ENCODE measurements around the gene ZDHHC8.

DNA sequence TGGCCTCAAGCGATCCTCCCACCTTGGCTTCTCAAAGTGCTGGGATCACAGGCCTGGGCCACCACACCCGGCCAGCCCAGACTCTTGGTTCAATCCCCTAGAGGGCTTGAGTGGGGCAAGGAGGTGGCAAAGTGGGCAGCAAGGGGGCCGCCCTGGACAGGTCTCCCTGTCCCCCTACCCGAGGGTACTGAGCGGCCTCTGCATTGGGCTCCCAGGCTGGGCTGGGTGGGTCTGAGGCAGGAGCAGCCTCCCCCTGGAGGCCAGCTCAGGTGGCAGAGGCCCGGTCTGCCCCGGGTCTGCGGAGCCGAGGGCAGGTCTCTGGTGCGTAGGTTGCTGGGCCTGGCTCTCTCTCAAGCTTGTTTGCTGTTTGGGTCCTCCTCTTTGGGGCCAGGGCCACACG is 41.6 kb downstream of the ZDHHC8 start:
- TF ChIP-seq POLR2A (IDR thresholded peaks at IDR 0.05), result no peak
- TF ChIP-seq, protein P1, sequence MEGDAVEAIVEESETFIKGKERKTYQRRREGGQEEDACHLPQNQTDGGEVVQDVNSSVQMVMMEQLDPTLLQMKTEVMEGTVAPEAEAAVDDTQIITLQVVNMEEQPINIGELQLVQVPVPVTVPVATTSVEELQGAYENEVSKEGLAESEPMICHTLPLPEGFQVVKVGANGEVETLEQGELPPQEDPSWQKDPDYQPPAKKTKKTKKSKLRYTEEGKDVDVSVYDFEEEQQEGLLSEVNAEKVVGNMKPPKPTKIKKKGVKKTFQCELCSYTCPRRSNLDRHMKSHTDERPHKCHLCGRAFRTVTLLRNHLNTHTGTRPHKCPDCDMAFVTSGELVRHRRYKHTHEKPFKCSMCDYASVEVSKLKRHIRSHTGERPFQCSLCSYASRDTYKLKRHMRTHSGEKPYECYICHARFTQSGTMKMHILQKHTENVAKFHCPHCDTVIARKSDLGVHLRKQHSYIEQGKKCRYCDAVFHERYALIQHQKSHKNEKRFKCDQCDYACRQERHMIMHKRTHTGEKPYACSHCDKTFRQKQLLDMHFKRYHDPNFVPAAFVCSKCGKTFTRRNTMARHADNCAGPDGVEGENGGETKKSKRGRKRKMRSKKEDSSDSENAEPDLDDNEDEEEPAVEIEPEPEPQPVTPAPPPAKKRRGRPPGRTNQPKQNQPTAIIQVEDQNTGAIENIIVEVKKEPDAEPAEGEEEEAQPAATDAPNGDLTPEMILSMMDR (IDR thresholded peaks at IDR 0.05), result no peak
